OCI-LY3 (cell line): ENCODE measurements around the gene VPS26C.

ENCODE experiments used
- EZH2phosphoT487 ChIP-seq: fragments of 200-600 bp; shearing (Covaris generic); IDR thresholded peaks from 2 replicates; pipeline ENCODE4 v1.6.1; 2018; ENCODE audit warnings: antibody characterized with exemption, mixed run types, low read depth
- TF ChIP-seq, protein P1 (sequence below): fragments of 200-600, 300-600 bp; sonication (generic); IDR thresholded peaks from 2 replicates; pipeline ENCODE4 v1.5.1; 2014; ENCODE audit warnings: antibody characterized with exemption, low read length, low read depth

GRCh38 chr21:37192019-37192418 is 75.1 kb downstream of the VPS26C start:
- TF ChIP-seq, protein P1, sequence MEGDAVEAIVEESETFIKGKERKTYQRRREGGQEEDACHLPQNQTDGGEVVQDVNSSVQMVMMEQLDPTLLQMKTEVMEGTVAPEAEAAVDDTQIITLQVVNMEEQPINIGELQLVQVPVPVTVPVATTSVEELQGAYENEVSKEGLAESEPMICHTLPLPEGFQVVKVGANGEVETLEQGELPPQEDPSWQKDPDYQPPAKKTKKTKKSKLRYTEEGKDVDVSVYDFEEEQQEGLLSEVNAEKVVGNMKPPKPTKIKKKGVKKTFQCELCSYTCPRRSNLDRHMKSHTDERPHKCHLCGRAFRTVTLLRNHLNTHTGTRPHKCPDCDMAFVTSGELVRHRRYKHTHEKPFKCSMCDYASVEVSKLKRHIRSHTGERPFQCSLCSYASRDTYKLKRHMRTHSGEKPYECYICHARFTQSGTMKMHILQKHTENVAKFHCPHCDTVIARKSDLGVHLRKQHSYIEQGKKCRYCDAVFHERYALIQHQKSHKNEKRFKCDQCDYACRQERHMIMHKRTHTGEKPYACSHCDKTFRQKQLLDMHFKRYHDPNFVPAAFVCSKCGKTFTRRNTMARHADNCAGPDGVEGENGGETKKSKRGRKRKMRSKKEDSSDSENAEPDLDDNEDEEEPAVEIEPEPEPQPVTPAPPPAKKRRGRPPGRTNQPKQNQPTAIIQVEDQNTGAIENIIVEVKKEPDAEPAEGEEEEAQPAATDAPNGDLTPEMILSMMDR = no peak
- no peak for TF ChIP-seq EZH2phosphoT487
